ENCODE data around the gene MGRN1. TPM values are rescaled to one million over a fixed set of nuclear protein-coding genes. Genes with fewer than 3 reads are reported as not detected.

Gene MGRN1
- total RNA-seq, 2 donors from 2014 or later, result 66.9 to 71.4 TPM

DNA sequence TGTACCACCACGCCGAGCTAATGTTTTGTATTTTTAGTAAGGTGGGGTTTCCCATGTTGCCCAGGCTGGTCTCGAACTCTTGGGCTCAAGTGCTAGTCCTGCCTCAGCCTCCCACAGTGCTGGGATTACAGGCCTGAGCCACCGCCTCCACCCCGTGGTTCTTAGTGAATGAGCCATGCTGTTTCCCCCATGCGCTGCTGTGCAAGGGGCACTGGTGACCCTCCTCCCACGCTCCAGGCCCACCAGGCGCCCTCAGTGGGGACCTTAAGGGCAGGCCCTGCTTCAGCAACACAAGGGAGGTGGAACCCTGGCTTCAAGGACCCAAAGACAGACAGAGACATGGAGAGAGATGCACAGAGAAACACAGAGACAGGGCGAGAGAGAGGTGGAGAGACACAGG lies 53.4 kb downstream of the MGRN1 start:
- Mint-ChIP-seq H3K36me3 (ENCODE audit: low read depth) (peaks cover 17% of the 10 kb centered on the region), H3K27me3 (ENCODE audit: insufficient read depth) (no peaks in the 10 kb centered on the region), H3K4me1 (no peaks in the 10 kb centered on the region), H3K4me3 (no peak overlapping the region), H3K27ac (peak overlapping the region; percentile 45), H3K9me3 (no peaks in the 10 kb centered on the region)
- Histone ChIP-seq H3K9ac (ENCODE audit: extremely low read depth, low read length, poor library complexity, severe bottlenecking) (no peak overlapping the region), H3K27me3 (ENCODE audit: control insufficient read depth, insufficient read depth, low read length, poor library complexity, severe bottlenecking) (no peaks in the 10 kb centered on the region), H3K9me3 (ENCODE audit: control insufficient read depth, low read length) (no peaks in the 10 kb centered on the region), H3K4me3 (ENCODE audit: low read length) (no peak overlapping the region), H3K4me1 (ENCODE audit: control insufficient read depth, insufficient read depth, low read length) (no peaks in the 10 kb centered on the region), H3K36me3 (ENCODE audit: control insufficient read depth, insufficient read depth, low read length) (peaks cover 27% of the 10 kb centered on the region), H3K27ac (ENCODE audit: low read depth, low read length) (no peak overlapping the region)
- DNase-seq, result peak; percentile 37
- TF ChIP-seq, protein P1, sequence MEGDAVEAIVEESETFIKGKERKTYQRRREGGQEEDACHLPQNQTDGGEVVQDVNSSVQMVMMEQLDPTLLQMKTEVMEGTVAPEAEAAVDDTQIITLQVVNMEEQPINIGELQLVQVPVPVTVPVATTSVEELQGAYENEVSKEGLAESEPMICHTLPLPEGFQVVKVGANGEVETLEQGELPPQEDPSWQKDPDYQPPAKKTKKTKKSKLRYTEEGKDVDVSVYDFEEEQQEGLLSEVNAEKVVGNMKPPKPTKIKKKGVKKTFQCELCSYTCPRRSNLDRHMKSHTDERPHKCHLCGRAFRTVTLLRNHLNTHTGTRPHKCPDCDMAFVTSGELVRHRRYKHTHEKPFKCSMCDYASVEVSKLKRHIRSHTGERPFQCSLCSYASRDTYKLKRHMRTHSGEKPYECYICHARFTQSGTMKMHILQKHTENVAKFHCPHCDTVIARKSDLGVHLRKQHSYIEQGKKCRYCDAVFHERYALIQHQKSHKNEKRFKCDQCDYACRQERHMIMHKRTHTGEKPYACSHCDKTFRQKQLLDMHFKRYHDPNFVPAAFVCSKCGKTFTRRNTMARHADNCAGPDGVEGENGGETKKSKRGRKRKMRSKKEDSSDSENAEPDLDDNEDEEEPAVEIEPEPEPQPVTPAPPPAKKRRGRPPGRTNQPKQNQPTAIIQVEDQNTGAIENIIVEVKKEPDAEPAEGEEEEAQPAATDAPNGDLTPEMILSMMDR (conservative IDR thresholded peaks at IDR 0.05), result no peak
- 95 to 98% methylated on average over 6 to 9 of the region's 9 CpGs for WGBS, 2 experiments (ENCODE audit: insufficient coverage in 1 of 2, insufficient read length in 1 of 2)

DNA sequence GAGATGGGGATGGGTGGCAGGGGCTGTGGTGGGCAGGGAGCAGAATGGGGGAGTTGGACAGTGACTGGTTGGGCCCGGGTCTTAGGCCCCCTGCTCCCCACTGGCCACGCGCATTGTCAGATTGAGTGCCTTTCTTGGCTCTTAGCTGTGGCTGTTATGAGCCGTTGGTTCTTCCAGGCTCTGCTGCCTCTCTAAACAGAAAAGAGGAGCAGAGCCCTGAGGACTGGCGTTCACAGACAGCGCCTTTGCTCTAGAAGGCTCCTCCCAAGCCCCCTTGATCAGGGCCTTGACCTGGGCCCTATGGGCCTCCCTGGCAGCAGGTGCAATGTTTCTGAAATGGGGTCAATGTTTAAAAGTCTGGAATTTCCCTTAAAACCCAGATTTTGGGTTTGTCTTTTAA lies 54.0 kb downstream of the MGRN1 start:
- Mint-ChIP-seq H3K27ac (peak overlapping the region; percentile 45), H3K36me3 (ENCODE audit: low read depth) (peaks cover 13% of the 10 kb centered on the region), H3K27me3 (ENCODE audit: insufficient read depth) (no peaks in the 10 kb centered on the region), H3K9me3 (no peaks in the 10 kb centered on the region), H3K4me3 (no peak overlapping the region), H3K4me1 (no peaks in the 10 kb centered on the region)
- Histone ChIP-seq H3K9me3 (ENCODE audit: control insufficient read depth, low read length) (no peaks in the 10 kb centered on the region), H3K27me3 (ENCODE audit: control insufficient read depth, insufficient read depth, low read length, poor library complexity, severe bottlenecking) (no peaks in the 10 kb centered on the region), H3K4me3 (ENCODE audit: low read length) (no peak overlapping the region), H3K9ac (ENCODE audit: extremely low read depth, low read length, poor library complexity, severe bottlenecking) (no peak overlapping the region), H3K4me1 (ENCODE audit: control insufficient read depth, insufficient read depth, low read length) (no peaks in the 10 kb centered on the region), H3K36me3 (ENCODE audit: control insufficient read depth, insufficient read depth, low read length) (peaks cover 24% of the 10 kb centered on the region), H3K27ac (ENCODE audit: low read depth, low read length) (no peak overlapping the region)
- no peak for DNase-seq
- 94 to 98% methylated on average over 6 of the region's 6 CpGs for WGBS, 2 experiments (ENCODE audit: insufficient coverage in 1 of 2, insufficient read length in 1 of 2)
- TF ChIP-seq, protein P1 (conservative IDR thresholded peaks at IDR 0.05), result no peak

DNA sequence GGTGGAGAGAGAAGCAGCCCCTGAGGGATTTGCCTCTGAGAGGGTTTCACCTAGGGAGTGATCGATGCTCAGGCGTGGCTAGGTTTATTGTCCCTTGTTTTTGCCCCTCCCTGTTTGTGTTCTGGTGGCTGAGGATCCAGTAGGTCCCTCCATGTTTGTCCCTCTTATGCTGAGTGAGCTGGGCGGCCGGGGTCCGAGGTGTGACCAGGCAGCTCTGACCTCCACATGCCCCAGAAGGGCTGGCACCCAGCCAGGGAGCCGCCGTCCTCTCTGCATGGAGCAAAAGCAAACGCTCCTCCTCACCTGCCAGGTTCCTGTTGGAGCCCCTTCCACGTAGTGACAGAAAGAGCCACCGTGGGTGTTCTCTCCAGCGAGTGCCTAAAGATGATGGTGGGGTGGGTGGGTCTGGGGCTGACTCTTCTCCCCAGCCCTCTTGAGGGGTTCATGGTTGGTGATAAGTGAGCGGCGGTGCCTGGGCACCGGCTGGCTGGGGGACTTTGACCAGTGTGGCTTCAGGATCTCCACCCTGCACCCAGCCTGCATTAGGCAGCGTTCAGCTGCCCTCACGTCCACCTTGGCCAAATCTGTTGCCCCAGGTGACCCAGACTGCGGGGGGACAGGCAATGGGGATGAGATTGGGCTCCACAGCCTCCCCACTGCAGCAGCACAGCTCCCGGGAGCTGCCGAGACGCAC lies 54.7 kb downstream of the MGRN1 start:
- WGBS, 2 experiments (ENCODE audit: insufficient coverage in 1 of 2, insufficient read length in 1 of 2), result 95 to 99% methylated on average over 14 to 20 of the region's 20 CpGs
- H3K4me3 ChIP-seq (ENCODE audit: low read length), result no peak overlapping the region

More for the DNA sequence above, 54.7 kb downstream of the MGRN1 start:
- peaks cover 26% of the 10 kb centered on the region for H3K36me3 ChIP-seq (ENCODE audit: control insufficient read depth, insufficient read depth, low read length)
- H3K27me3 ChIP-seq (ENCODE audit: control insufficient read depth, insufficient read depth, low read length, poor library complexity, severe bottlenecking), result no peaks in the 10 kb centered on the region
- H3K27ac Mint-ChIP-seq, result no peak overlapping the region
- DNase-seq, result peak; percentile 29
- H3K27ac ChIP-seq (ENCODE audit: low read depth, low read length), result no peak overlapping the region
- H3K4me1 Mint-ChIP-seq, result no peaks in the 10 kb centered on the region
- no peak overlapping the region for H3K4me3 Mint-ChIP-seq
- H3K4me1 ChIP-seq (ENCODE audit: control insufficient read depth, insufficient read depth, low read length), result no peaks in the 10 kb centered on the region
- TF ChIP-seq, protein P1 (conservative IDR thresholded peaks at IDR 0.05), result no peak
- H3K9ac ChIP-seq (ENCODE audit: extremely low read depth, low read length, poor library complexity, severe bottlenecking), result no peak overlapping the region
- H3K9me3 Mint-ChIP-seq, result no peaks in the 10 kb centered on the region
- H3K9me3 ChIP-seq (ENCODE audit: control insufficient read depth, low read length), result no peaks in the 10 kb centered on the region
- H3K36me3 Mint-ChIP-seq (ENCODE audit: low read depth), result peaks cover 10% of the 10 kb centered on the region
- no peaks in the 10 kb centered on the region for H3K27me3 Mint-ChIP-seq (ENCODE audit: insufficient read depth)
